Fibroblast of skin of back (primary cell): ENCODE results near the gene TSHZ2.
"Not testable (repeated sequence)": the region's sequence is repeated elsewhere in the genome, so short reads cannot be mapped to it uniquely, and the experiment has no call there.

Experiments
- DNase-seq: peaks from one replicate; pipeline ENCODE4 v3.0.0-alpha.2; 2013

The TSHZ2 gene

DNA sequence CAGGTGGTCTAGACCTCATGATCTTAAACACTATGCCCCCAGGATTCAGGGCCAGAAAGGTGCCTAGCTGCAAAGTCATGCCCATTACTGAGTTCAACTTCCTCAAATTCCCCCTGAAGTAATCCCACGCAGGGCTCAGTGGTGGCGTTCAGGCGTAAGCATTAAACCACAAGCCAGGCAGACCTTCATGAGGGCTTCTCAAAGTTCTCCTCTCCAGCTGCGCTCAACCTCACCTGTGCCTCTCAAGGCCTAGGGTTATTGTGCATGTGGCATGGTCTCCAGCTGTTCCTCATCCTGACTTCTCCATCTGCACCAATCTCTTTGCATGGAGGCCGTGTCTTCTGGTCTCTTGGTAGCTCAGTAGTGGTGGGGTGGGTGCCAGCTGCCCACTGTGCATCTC is 113.6 kb downstream of the TSHZ2 start:
- DNase-seq = no peak

DNA sequence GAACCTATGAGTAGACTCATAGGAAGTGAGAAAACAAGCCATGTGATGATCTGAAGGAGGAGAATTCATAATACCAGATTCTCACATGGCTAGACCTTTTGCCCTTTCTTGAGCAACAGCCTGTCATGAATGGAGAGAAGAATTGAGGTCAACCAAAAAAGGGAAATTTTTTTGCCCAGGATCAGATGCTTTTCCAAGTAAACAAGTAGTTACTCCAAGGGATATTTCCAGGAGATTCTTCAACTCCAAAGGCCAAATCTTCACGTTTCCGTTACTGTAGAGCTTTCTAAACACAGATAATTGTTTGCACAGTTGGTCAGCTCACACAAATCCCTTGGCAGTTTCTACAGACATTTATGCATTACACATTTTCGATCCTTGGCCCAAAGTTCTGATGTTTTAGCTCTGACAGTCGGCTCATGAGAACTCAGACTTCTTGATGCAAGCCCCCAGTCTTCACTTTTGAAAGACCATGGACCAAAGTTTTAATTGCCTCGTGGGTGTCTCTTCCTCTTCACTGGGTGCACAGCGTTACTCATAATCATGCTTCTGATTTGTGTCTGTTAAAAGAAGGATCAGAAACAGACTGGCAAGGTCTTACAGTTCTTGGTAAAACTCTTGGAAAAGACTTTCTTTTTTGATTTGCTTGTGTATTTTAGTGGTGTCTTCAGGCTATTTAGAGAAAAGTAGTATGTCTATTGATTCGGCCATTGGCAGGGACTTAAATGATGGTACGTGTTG is 115.0 kb downstream of the TSHZ2 start:
- DNase-seq = no peak

DNA sequence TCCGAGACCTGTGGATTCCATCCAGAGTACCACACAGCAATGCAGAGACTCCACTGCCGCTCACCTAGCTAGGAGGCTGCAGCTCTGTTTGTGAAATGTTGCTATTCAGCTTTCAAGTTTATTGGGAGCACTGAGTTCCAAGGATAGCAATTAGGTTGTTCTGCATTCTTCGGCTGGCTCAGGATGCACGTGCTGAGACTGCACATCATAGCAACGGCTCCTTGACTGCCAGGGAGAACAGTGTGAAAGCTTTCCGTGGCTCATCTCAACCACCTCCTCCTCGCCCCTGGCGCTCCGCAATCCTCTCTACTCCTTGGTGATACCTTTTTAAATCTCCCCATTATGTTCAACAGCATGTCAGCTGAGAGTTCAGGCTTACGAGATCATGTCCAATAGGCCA is 116.6 kb downstream of the TSHZ2 start:
- DNase-seq = no peak

DNA sequence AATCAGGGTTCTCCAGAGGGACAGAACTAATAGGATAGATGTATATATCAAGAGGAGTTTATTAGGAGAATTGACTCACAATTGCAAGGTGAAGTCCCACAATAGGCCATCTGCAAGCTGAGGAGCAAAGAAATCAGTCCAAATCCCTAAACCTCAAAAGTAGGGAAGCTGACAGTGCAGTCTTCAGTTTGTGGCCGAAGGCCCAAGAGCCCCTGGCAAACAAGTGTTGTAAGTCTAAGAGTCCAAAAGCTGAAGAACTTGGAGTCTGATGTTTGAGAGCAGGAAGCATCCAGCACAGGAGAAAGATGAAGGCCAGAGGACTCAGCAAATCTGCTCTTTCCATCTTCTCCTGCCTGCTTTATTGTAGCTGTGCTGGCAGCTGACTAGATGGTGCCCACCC is 117.7 kb downstream of the TSHZ2 start:
- not testable (repeated sequence) for DNase-seq

DNA sequence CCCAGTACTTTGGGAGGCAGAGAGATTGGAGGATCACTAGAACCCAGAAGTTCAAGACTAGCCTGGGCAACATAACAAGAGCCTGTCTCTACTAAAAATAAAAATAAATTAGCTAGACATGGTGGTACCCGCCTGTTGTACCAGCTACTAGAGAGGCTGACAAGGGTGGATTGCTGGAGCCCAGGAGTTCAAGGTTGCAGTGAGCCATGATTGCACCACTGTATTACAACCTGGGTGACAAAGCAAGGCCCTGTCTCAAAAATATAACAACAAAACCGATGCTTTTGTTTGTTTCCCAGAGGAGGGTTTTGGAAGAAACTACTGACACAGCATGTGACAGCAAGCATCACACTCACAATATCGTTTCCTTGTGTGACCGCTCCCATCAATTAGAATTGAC is 119.6 kb downstream of the TSHZ2 start:
- no peak for DNase-seq

DNA sequence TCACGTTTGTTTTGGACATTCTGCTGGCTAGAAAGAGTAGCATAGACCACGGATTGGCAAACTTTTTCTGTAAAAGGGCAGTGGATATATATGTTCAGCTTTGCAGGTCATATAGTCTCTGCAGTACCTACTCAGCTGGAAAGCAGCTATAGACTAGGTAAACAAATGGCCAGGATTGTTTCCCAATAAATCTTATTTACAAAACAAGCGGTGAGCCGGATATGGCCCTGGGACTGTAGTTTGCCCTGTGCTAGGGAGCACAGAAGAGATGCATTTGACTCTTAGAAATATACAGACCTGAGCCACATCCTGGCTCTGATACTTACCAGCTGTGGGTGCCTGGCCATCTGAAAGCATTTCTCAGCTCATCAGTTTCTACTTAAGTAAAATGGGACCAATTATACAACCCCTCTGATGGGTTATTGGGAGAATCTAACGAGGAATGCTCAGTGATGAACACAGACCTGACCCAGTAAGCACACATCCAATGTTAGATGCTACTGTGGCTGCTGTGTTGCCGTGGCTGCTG is 120.7 kb downstream of the TSHZ2 start:
- no peak for DNase-seq

DNA sequence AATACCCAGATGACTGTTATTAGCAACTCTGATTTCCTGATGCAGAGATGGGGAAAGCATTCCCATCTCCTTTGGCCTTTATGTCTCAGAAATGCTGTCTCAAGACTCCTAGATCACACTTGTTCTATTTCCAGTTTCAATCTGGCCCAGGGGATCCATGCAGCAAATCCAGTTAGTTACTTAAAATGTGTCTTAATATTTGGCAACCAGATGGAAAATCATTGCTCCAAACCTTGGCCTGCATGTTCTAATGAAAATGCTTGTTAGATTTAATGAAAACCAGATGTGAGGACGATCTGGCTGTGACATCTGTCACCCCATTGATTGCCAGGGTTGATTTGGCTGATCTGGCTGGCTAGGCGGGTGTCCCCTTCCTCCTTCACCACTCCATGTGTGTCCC is 125.2 kb downstream of the TSHZ2 start:
- no peak for DNase-seq

DNA sequence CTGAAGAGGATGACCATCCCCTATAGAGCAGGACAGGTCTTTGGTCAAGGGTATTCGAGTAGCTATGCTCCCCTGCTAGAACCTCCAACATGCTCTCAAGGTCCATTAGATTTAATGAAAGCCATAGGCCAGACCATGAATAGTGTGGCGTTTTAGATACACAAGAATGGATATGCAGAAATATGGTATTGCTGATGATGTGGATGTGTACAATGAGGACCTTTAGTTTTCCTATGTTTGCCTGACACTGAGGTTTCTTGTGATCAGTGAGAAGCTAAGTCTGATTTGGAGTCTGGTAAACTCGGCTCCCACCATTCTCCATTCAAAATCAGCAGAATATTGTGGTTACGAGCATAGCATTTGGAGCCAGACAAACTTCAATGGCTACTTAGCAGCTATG is 125.6 kb downstream of the TSHZ2 start:
- DNase-seq = no peak

DNA sequence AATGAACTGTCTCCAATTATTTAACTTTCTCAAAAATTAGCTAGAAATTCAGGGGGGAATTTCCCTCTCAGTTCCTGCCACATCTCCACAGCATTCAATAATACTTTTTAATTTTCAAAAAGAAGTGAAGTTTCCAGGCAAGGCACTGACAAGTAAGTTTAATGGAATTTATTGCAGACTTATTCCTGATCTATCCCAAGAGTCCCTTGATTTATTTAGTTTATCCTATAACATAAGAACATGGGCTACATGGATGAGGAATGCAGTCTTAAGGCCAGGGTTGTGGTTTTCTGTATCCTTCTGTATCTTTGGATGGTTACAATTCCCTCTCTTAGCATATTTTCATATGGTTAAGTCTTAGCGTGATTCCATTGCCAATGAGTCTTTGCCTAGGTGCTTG is 126.5 kb downstream of the TSHZ2 start:
- DNase-seq = peak; percentile 29

DNA sequence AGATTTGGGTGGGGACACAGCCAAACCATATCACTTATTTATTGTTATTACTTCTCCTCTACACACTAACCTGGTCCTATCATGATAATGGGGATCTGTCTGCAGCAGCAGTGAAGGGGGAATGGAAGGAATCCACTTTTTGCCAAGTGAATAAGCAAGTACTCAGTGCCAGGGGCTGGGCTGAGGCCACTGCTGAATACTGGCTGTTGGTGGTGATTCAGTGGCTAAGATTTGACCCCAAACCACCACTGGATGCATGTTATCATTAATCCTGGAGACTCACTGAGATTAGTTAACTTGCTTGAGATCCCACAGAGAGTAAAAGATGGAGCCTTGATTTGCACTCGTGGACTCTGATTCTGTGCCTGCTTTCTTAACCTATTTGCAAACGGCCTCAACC is 127.7 kb downstream of the TSHZ2 start:
- DNase-seq = no peak

DNA sequence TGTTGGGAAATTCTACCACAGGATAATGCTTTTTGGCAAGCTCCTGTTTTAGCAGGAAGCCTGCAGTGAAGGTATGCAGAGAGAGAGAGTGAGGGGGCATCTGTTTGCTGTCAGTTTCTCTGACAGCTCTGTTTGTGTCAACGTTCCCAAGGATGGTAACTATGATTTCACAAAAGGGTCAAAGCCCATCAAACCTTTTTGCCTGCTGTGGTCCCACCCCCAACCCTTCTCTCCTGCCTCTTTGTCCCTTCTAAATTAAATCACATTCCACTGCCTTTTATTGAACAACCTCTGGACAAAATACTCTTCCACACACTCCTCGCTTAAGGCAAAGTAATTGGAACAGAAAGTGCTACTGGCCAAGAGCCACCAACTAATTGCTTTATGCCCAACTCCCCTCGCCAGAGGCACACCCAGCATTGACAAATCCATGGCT is 128.3 kb downstream of the TSHZ2 start:
- no peak for DNase-seq

DNA sequence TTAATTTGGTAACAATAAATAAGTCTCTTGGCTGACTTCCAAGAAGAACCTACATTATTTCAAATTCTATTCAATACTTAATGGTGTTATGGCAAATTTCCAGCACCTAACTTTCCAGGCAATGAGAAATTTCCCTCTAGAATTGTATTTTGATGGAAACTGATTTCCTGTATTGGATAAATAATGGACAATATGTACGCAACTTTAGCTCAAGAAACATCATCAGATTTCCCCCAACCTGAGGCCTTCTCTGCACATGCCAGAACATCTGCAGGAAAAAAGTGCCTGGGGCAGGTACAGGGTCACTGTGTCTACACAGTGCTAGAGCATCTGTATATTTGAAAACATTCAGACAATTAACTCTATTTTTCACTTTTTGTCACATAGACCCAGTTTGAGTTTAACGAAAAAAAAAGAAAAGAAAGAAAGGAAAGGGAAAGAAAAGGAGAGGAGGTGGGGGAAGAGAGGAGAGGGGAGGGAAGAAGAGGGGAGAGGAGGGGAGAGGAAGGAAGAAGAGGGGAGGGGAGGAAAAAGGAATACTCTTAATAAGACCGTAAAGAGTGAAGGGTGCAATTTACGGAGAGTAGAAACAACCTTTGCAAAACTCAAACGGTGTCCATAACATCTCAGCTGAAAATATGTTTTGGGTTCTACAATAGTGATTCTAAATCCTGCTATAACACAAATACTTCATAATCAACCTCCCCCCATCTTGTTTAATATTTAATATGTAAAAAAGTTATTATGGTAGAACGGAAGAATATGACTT is 130.0 kb downstream of the TSHZ2 start:
- DNase-seq = no peak

DNA sequence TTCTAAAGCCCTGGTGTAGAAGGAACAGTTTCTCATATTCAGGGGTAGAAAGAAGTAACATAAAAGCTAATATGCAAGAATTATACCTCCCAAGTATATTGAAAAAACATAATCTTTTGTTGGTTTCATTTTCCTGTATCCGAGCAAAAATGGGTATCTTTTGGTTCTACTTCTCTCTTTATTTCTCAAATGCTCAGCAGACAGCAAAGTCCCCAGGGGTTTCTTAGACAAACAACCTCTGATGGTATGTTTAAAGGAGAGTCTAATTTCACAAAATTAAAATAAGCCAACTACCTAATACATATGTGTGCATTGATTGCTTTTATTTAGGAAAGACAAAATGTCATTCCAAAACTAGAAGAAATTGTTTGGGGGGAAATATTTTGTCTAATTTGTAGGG is 131.0 kb downstream of the TSHZ2 start:
- no peak for DNase-seq

DNA sequence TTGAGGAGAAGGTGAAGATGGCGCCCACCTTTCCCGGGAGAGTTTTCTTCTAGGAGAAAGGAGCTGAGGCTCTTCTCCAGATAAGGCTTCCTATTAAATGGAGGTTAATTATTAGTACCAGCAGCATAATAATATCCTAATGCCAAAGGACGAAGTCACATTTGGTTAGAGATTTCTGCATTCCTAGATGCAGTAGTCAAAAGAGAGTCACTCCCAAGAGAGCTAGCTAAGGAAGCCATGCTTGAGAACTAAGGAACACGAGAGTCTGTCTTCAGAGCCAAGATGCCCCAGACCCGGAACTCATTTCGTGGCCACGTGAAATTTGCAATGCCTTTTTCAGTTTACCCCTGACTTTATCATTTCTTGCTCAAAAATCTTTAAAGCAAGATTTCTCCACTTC is 132.7 kb downstream of the TSHZ2 start:
- peak; percentile 79 for DNase-seq

DNA sequence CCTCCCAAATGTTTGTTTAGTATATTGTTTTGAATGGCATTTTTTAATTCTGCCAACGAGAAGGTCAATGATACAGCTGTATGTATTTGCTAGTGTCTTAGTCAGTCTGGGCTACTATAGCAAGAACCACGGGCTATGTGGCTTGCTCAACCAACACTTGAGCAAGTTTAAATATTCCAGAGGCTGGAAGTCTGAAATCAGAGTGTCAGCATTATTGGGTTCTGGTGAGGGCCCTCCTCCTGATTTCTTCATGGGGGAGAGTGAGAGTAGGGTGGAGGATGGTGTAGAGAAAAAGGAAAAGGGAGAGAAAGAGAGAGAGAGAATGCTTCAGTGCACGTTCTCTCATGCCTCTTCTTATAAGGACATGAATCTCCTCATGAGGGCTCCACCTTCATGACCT is 144.6 kb downstream of the TSHZ2 start:
- DNase-seq = no peak

DNA sequence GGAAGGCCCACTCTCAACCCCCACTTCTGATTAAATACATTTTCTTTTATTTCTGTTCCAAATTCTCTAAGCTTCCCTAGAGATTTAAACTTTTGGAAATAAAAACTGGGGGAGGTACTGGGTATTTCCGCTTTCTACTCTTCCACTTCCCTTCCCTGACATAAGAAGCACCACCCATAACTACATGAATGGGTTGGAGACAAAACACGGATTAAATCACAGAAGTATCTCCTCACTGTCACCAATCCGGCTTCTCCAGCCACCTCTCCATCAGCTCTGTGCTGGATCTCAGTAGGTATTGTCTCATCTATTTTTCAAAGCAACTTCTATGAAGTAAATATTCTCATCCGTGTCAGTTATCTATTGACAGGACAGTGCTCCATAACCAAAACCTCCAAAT is 150.7 kb downstream of the TSHZ2 start:
- DNase-seq = no peak

DNA sequence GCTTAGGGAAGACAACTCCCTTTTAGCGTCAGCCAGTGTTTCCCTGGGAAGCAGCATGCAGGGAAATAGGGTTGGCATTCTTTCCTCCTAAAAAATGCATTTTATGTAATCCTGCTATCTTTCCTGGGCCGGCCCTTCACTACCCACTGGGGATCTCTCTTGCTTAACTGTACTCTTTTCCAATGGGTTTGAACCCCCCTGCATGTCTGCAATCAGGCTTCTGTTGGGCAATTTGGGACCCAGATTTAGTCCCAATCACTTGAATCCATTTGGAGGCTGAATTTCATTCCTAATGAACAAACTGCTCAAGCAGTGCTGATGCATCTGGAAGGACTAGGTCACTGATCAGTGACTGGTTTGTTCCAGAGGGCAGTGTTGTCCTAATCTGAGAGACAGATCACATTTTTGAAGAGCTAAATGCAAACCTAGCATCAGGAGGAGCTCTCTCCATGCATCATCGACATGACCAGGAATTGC is 152.0 kb downstream of the TSHZ2 start:
- DNase-seq = no peak

DNA sequence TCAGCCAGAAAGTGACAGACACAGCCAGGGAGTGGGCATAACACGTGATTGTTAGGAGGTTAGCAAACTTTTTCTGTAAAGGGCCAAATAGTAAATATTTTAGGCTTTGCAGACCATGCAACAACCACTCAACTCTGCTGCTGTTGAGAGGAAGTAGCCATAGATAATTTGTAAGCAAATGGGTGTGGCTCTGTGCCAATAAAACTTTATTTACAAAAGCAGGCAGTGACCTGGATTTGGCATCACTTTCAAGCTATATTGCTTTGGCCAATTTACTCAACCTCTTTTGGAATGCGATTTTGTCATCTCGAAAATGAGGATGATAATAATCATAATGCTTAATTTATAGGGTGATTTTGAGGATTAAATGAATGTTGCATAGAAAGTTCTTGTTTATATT is 152.6 kb downstream of the TSHZ2 start:
- no peak for DNase-seq

DNA sequence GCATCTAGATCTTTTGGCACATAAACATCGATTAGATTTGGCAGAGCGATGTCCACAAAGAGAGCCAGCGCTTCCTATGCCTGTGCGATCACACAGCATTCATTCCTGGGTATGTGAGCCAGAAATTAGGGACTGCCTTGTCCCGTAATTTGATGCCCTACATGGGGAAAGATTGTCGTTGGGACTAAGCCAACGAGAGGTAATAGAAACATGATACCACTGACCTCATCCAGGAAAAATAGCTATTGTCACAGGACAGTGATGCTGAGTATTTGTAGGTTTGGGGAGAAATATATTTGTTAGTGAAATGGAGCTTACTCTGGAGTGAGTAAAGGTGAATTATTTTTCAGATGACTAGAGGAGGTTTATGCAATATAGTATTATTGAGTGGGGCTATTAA is 154.0 kb downstream of the TSHZ2 start:
- peak; percentile 16 for DNase-seq

DNA sequence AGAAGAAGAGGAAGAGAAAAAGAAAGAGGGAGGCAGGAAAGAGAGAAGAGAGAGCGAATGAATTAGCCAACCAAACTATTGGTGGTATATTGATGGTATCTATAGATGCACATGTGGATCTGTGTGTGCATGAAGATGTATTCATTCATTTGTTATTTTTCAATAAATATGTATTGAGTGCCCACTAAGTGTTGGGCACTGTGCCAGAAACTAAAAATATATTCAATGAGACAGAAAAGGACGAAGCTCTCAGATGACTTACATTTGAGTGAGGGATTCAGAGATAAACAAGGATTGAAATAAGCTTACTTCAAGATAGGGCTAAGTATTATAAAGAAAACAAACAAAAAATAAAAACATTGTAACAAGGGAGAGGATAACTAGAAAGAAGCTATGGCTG is 154.9 kb downstream of the TSHZ2 start:
- no peak for DNase-seq

DNA sequence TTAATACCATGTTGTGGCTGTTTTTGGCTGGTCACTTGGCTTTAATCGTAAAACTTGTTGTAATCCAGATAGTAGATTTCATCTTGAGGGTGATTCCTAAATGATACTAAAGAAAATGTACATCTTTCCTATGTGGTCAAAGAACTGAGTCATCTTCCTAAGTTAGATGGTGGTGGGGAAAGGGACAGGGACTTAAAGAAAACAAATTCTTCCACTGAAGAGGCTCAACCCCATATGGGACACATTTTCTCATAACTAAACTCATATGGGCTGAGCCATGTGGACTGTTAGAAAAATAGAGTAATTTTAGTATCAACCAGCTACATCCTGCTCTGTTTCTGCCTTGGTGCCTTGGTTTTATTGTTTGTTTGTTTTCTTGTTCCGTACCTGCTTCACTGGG is 155.8 kb downstream of the TSHZ2 start:
- DNase-seq = peak; percentile 78

DNA sequence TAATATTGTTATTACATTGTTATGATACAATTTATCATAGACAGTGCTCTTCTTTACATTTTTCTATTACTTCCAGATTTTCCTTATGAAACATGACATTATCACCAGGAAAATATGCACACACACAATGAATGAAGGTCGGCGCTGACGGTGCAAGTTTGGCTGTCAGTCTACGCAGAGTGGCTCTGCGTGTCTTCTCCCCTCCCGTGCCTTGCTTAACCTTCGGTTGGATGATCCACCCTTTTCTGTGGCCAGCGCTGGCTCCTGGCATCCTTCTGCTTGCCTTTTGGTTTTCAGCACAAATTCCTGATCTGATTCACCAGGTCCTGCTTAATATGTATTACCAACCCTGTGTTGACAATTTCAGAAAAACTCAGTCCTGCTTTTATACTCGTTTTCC is 157.4 kb downstream of the TSHZ2 start:
- peak; percentile 59 for DNase-seq

DNA sequence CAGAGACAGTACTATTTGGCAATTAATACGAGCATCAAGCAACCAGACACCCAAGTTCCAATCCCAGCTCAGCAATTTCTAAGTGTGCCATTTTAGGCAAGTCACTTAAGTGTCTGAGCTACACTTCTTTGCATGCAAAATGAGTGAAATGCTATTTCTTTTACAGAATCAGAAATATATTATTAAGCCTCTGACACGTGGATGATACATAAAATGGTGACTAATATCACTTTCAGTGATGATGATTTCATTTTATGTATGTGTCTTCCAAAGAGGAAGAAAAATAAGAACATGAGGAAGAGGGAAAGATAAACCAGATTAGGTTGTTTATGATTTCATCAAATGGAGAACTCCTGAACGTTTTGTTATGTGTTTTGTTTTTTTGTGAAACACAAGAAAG is 158.6 kb downstream of the TSHZ2 start:
- peak; percentile 11 for DNase-seq

DNA sequence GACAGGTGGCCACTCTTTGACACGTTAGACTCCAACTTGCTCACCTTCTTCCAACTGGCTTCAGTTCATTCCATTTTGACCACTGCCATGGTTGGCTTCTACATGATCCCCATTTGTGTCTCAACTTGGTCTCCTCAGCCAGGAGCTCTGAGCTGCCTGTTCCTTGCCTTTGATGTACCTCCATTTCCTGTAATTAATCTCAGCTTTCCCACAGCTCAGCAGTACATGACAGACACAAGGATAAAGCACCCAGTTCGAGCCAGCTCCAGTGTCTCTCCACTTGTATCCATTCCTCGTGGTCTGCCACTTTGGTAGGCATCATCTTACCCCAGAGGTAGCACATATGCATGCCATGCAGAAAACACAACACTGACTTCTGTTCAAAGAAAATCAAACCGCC is 161.0 kb downstream of the TSHZ2 start:
- DNase-seq = no peak
